ENCODE data around the gene COL27A1.

DNA sequence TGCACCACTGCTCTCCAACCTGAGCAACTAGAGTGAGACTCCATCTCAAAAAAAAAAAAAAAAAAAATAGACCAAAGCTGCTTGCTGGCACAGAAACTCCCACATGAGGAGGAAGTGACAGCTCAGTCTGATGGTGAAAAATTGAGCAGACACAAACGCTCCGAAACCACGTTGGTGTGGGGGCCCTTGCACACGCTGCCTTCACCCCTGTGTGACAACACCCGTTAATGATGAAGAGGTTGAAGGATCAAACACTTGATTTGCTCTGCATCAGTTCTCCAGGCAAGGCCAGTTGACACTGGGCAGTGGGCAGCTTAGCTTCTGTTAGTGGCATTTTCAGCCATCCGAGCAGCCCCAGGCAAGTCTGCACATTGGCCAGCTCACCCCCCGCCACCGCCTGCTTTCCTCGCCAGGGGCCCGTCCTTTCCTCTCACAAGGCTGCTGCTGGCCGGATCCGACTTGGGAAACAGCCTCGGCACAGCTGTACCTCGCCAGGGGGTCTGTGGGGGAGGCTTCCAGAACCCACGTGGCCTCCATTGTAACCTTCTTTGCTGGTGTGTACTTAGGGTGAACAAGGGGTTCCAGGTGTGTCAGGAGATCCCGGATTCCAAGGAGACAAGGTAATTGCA is 79.8 kb downstream of the COL27A1 start:
- no peak for TF ChIP-seq POLR2A (IDR thresholded peaks at IDR 0.05)
- TF ChIP-seq, protein P1, sequence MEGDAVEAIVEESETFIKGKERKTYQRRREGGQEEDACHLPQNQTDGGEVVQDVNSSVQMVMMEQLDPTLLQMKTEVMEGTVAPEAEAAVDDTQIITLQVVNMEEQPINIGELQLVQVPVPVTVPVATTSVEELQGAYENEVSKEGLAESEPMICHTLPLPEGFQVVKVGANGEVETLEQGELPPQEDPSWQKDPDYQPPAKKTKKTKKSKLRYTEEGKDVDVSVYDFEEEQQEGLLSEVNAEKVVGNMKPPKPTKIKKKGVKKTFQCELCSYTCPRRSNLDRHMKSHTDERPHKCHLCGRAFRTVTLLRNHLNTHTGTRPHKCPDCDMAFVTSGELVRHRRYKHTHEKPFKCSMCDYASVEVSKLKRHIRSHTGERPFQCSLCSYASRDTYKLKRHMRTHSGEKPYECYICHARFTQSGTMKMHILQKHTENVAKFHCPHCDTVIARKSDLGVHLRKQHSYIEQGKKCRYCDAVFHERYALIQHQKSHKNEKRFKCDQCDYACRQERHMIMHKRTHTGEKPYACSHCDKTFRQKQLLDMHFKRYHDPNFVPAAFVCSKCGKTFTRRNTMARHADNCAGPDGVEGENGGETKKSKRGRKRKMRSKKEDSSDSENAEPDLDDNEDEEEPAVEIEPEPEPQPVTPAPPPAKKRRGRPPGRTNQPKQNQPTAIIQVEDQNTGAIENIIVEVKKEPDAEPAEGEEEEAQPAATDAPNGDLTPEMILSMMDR (IDR thresholded peaks at IDR 0.05) = no peak

Data from adrenal gland (tissue), 5 donors.